Gastrocnemius medialis (tissue), 4 donors: Measurements from ENCODE around the gene NFASC. TPM values are rescaled to one million over a fixed set of nuclear protein-coding genes. Genes with fewer than 3 reads are reported as not detected.

Experiments used
- ATAC-seq, 2 donors: fragments of 150-250 bp; one replicate each; pipeline ENCODE4 v1.9.1; 2016
- DNase-seq, 2 donors: peaks; one replicate each; pipeline ENCODE4 v3.0.0-alpha.2; 2019
- H3K27ac ChIP-seq, 4 donors: fragments of 200-600 bp; sonication (generic); 1 replicate in 1 of 4; 2 replicates in 3 of 4; pipeline ENCODE4 v1.5.1; 2016 to 2018; ENCODE audit warnings: mild to moderate bottlenecking in 2 of 4, moderate library complexity in 1 of 4
- H3K27me3 ChIP-seq, 3 donors: fragments of 200-600 bp; sonication (generic) in 2 of 3; 1 replicate in 1 of 3; 2 replicates in 2 of 3; pipeline versions ENCODE4 v1.5.1 to v1.6.0; 2016 to 2019; ENCODE audit warnings: mild to moderate bottlenecking in 1 of 3, moderate library complexity in 1 of 3
- H3K36me3 ChIP-seq, 2 donors: fragments of 200-600 bp; sonication (generic) in 1 of 2; one replicate each; pipeline ENCODE4 v1.5.1; 2017 to 2018
- H3K4me1 ChIP-seq, 2 donors: fragments of 200-600 bp; sonication (generic) in 1 of 2; one replicate each; pipeline ENCODE4 v1.5.1; 2016 to 2017; ENCODE audit warnings: mild to moderate bottlenecking in 2 of 2
- H3K4me3 ChIP-seq, 4 donors: fragments of 200-600 bp; sonication (generic) in 3 of 4; 1 replicate in 1 of 4; 2 replicates in 3 of 4; pipeline ENCODE4 v1.5.1; 2016 to 2019; ENCODE audit warnings: mild to moderate bottlenecking in 2 of 4
- H3K9me3 ChIP-seq, 3 donors: fragments of 200-600 bp; sonication (generic) in 2 of 3; 1 replicate in 1 of 3; 2 replicates in 2 of 3; pipeline ENCODE4 v1.5.1; 2016 to 2019
- POLR2A ChIP-seq, 2 donors: fragments of 450-650 bp; IDR thresholded peaks; one replicate each; pipeline ENCODE4 v1.6.1; 2017; ENCODE audit warnings: antibody characterized with exemption in 2 of 2, mild to moderate bottlenecking in 2 of 2, moderate library complexity in 2 of 2
- in situ Hi-C, 4 donors: fragments of 200-750 bp; cut with MboI; loops; one replicate each; pipeline versions ENCODE4 v1.15.0 to v1.8.0; 2017; ENCODE audit warnings: low sequenced_read_pairs in 4 of 4
- intact Hi-C: fragments of 100-400 bp; cut with DNase I; formaldehyde crosslinking; loops from one replicate; pipeline ENCODE4 v1.15.1; 2023; ENCODE audit warnings: low total_unique reads
- total RNA-seq, 4 donors: library from RNA; depleted of rRNA; stranded (reverse); fragments of >200 nt; gene quantifications; one replicate each; pipeline versions ENCODE4 v1.1.0 to v1.2.3, GENCODE V29; 2016
- TF ChIP-seq, protein P1 (sequence below), 5 experiments: fragments of 450-650 bp in 3 of 5; fragments of 200-600 bp in 2 of 5; sonication (generic) in 2 of 5; IDR thresholded peaks in 4 of 5; conservative IDR thresholded peaks in 1 of 5; 1 replicate in 4 of 5; 2 replicates in 1 of 5; pipeline ENCODE4 v1.5.1; 2016 to 2019; ENCODE audit warnings: antibody characterized with exemption in 5 of 5, mild to moderate bottlenecking in 3 of 5, moderate library complexity in 3 of 5

The NFASC gene
- total RNA-seq, 4 donors from 2014 or later, result 0.75 to 4.7 (median 2.4) TPM

GRCh38 chr1:204889681-204890383 is 19.2 kb downstream of the NFASC start:
- intact Hi-C loops, result no loop called here
- Histone ChIP-seq H3K9me3 (no peaks in the 10 kb centered on the region), H3K4me1 (peaks cover 0 to 3% of the 10 kb centered on the region in 2 donors), H3K27ac (no peak overlapping the region), H3K36me3 (no peaks in the 10 kb centered on the region), H3K27me3 (no peaks in the 10 kb centered on the region), H3K4me3 (no peak overlapping the region)
- DNase-seq, result no peak
- TF ChIP-seq, protein P1, sequence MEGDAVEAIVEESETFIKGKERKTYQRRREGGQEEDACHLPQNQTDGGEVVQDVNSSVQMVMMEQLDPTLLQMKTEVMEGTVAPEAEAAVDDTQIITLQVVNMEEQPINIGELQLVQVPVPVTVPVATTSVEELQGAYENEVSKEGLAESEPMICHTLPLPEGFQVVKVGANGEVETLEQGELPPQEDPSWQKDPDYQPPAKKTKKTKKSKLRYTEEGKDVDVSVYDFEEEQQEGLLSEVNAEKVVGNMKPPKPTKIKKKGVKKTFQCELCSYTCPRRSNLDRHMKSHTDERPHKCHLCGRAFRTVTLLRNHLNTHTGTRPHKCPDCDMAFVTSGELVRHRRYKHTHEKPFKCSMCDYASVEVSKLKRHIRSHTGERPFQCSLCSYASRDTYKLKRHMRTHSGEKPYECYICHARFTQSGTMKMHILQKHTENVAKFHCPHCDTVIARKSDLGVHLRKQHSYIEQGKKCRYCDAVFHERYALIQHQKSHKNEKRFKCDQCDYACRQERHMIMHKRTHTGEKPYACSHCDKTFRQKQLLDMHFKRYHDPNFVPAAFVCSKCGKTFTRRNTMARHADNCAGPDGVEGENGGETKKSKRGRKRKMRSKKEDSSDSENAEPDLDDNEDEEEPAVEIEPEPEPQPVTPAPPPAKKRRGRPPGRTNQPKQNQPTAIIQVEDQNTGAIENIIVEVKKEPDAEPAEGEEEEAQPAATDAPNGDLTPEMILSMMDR (IDR thresholded peaks at IDR 0.05 in 4 of 5, conservative IDR thresholded peaks at IDR 0.05 in 1 of 5), result no peak
- no peak for TF ChIP-seq POLR2A (IDR thresholded peaks at IDR 0.05)
- in situ Hi-C loops, result no loop called here
- ATAC-seq, result no peak

DNA sequence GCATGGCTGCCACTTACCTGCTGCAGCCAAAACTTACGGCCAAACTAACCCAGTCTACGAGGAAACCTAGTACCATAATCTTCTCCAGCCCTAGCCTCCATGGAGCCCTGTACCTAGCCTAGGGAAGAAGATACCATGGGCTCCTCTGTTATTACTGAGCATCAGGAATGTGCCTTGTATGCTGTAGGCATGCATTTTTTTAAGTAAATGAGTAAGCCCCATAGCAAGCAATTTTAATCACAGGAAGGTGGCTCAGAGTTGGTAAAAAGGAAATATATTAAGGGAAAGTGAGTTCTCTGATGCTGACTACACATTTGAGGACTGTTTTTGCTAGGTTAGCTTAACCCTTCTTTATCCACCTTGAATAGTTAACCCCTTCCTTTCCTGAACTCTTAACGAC is 21.2 kb downstream of the NFASC start:
- no peak for DNase-seq
- Histone ChIP-seq H3K9me3 (no peaks in the 10 kb centered on the region), H3K36me3 (no peaks in the 10 kb centered on the region), H3K27ac (no peak overlapping the region), H3K4me3 (no peak overlapping the region), H3K27me3 (no peaks in the 10 kb centered on the region), H3K4me1 (peaks cover 0 to 3% of the 10 kb centered on the region in 2 donors)
- intact Hi-C loops, result no loop called here
- ATAC-seq, result no peak
- TF ChIP-seq POLR2A (IDR thresholded peaks at IDR 0.05), result no peak
- TF ChIP-seq, protein P1 (IDR thresholded peaks at IDR 0.05 in 4 of 5, conservative IDR thresholded peaks at IDR 0.05 in 1 of 5), result no peak
- in situ Hi-C loops, result no loop called here

DNA sequence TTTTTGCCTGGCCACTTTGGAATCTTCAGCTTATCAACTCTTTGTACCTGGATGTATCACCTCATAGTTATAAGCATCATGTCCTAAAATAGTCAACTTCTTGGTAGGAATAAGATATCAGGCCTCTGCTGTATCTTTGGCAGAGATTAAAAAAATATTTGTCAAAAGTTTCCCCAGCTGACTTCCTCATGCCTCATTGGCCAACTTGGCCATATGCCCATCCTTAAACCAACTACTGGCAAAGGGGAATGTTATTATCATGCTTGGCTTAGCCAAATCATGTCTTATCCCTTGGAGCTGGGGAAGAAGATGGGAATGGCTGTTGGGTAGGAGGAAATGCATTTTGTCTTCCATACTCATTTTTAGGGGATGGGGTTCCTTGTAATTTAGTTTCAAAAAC is 23.4 kb downstream of the NFASC start:
- Histone ChIP-seq H3K9me3 (no peaks in the 10 kb centered on the region), H3K27me3 (no peaks in the 10 kb centered on the region), H3K4me1 (no peaks in the 10 kb centered on the region), H3K27ac (no peak overlapping the region), H3K36me3 (no peaks in the 10 kb centered on the region), H3K4me3 (no peak overlapping the region)
- TF ChIP-seq, protein P1 (IDR thresholded peaks at IDR 0.05 in 4 of 5, conservative IDR thresholded peaks at IDR 0.05 in 1 of 5), result no peak
- no peak for TF ChIP-seq POLR2A (IDR thresholded peaks at IDR 0.05)
- intact Hi-C loops (no loop called here), in situ Hi-C loops (no loop called here)
- ATAC-seq (no peak), DNase-seq (no peak)

DNA sequence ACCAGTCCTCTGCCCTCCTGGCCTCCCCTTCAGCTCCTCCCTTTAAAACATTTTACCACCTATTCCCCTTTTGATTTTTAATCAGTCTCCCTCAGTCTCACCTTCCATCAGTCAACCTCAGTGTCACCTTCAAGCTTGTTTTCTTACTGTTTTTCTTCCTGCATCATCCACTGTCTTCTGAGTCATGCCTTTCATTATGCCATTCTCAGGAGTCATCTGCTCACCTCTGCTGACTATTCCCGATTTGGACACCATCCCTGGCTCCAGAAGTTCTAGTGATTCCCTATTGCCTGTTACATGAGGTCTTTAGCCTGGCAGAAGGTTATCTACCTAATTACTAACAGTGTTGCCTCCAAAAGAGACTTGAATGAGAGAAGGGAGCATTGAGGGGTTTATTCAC is 23.9 kb downstream of the NFASC start:
- in situ Hi-C loops, result no loop called here
- Histone ChIP-seq H3K27ac (no peak overlapping the region), H3K36me3 (no peaks in the 10 kb centered on the region), H3K27me3 (no peaks in the 10 kb centered on the region), H3K4me1 (no peaks in the 10 kb centered on the region), H3K9me3 (no peaks in the 10 kb centered on the region), H3K4me3 (no peak overlapping the region)
- intact Hi-C loops, result no loop called here
- ATAC-seq (no peak), DNase-seq (no peak)
- TF ChIP-seq POLR2A (IDR thresholded peaks at IDR 0.05), result no peak
- TF ChIP-seq, protein P1 (IDR thresholded peaks at IDR 0.05 in 4 of 5, conservative IDR thresholded peaks at IDR 0.05 in 1 of 5), result no peak

- DNase-seq, result no peak
- no peak for ATAC-seq
- H3K4me1 ChIP-seq, result no peaks in the 10 kb centered on the region
- H3K4me3 ChIP-seq, result no peak overlapping the region
- H3K36me3 ChIP-seq, result no peaks in the 10 kb centered on the region
- no peak overlapping the region for H3K27ac ChIP-seq
- in situ Hi-C loops, result no loop called here
- peaks cover 0 to 3% (median 0%) of the 10 kb centered on the region in 3 donors for H3K27me3 ChIP-seq
- H3K9me3 ChIP-seq, result no peaks in the 10 kb centered on the region
- TF ChIP-seq, protein P1 (IDR thresholded peaks at IDR 0.05 in 4 of 5, conservative IDR thresholded peaks at IDR 0.05 in 1 of 5), result no peak
- TF ChIP-seq POLR2A (IDR thresholded peaks at IDR 0.05), result no peak
- intact Hi-C loops, result no loop called here
These were observed 25.4 kb downstream of the NFASC start for GRCh38 chr1:204896023-204896422.
